Central memory CD4-positive, alpha-beta T cell (primary cell): ENCODE data around the gene TFPI.
"Not testable (repeated sequence)": the region's sequence is repeated elsewhere in the genome, so short reads cannot be mapped to it uniquely, and the experiment has no call there.

Source experiments
- DNase-seq: peaks from one replicate; pipeline ENCODE4 v3.0.0; 2022
- total RNA-seq, 3 experiments: gene quantifications; one replicate each; lab custom pipeline; 2026; lab: John Stamatoyannopoulos, UW

The TFPI gene
- 0 reads per million in 3 experiments for total RNA-seq

GRCh38 chr2:187554011-187554703 is at the start of gene TFPI:
Gene TFPI (minus strand): TSS chr2:187554435. CDS start chr2:187503768, 50,667 bp downstream.
- no peak for DNase-seq

DNA sequence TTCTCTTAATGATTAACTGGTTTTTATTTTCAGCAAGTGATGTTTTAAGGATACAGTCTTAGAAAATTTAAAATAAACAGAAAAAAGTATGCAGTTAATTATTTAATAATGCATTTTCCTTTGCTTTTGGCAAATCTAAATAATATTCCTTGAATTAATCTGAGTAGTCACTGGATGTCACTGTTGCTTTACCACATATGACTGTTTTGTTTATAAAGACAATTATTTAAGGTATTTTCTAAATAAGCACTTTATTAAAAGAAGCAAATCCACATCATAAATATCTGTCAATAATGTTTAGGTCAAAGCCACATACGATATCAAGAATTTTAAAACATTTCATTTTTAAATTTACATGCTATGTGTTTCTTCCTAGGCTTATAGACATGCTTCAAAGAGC is 40.6 kb upstream of the TFPI start:
- DNase-seq: no peak

DNA sequence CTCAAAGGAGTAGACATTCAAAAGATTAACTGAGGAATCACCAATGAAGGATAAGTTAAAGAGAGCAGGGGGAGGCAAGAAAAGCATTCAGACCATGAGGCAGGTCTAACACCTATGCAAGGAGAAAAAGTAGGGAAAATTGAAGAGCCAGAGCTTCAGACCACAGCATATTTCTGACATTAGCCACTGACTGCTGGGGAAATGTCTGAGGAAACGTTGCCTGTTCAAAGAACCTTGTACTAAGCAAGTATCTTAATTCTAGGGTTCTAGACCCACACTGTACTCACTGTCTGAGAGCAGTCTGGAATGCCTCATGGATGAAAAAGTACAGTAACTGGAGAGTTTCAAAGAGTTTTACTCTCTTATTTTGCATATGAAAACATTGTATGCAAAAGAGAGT is 39.5 kb upstream of the TFPI start:
- no peak for DNase-seq

DNA sequence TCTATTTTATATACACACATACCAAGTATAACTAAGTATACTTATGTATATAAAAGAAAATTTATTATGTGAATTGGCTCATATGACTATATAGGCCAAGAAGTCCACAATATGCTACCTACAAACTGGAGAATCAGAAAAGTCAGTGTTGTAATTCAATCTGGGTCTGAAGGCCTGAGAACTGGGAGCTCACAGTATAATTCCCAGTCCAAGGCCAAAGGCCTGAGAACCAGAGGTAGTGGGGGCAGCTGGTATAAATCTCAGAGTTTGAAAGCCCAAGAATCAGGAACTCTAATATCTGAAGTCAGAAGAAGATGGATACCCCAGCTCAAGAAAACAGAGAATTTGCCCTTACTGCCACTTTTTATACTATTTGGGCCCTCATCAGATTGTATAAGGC is 38.9 kb upstream of the TFPI start:
- DNase-seq: no peak

GRCh38 chr2:187590175-187590574 is 35.9 kb upstream of the TFPI start:
- DNase-seq: no peak

DNA sequence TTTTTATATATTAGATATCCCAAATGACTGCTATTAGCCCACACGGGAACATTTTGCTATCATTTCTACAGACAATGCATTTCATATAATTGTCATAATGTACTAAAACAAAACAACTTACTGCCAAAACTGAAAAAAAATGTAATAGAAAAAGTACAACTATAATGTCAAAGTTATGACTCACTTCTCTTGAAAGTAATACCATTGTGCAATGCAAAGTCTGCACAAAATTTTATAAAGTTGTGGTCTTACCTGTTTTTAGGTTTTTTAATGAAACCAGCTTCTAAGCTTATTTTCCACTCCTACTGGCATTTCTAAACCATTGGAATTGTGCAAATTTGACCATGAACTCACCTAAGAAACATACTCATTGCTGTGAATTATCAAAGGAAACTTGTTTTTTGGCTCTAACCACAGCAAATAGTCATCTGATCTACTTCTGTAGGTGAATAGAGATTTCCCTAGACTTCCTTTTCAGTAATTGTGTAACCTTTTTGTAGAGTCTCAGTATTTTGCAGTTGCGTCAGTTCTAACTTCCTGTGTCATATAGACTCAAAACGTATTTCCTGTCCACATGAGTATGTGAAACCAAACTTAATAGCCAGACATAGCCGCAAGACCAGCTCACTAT is 31.9 kb upstream of the TFPI start:
- DNase-seq: no peak

DNA sequence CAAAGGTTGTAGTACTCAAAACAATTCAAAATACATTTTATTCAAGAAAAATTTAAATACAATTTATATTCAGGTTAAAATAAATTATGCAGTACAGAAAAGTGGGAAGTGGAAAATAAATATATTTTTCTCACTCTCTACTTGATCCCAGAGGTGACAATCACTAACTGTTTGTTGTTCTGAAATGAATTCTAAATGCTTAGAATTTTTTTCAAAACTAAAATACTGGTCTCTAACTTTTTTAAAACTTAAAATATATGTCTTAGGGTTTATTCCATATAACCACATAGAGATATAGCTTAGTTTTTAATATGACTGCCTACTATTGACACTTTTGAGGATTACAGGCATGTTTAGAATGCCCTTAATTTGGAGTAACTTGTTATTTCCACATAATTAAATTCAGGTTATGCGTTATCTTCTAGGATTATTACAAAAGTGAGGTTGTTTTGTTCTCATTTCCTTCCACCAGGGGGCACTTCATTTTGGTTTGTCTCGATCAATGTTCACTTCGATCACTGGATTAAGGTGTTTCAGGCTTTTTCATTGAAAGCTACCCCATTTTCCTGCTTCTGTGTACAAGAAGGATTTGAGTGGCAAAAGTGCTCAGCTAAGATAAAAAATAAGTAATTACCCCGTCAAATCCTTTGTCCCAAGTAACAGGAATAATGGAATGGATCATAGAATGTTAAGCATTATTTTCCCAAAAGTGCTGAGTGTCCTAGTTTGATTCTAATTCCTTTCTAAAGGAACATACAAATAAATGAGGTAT is 27.1 kb upstream of the TFPI start:
- peak; percentile 1 for DNase-seq

GRCh38 chr2:187580462-187581124 is 26.4 kb upstream of the TFPI start:
- no peak for DNase-seq

DNA sequence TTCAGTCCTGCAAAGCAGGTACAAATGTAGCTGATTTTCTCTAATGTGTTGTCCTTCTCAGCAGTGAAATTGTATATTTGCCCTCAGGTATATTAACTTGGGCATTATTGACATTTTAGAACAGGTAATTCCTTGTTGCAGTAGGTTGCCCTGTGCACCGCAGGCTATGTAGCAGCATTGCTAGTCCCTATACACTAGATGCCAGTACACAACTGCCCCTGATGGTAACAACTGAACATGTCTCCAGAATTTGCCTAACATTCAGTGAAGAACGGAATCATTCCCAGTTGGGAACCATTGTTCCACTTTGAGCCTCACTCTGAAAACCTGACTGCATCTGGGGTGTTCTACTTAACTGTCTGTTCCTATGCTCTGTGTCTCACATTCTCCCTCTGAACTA is 23.1 kb upstream of the TFPI start:
- DNase-seq: no peak

DNA sequence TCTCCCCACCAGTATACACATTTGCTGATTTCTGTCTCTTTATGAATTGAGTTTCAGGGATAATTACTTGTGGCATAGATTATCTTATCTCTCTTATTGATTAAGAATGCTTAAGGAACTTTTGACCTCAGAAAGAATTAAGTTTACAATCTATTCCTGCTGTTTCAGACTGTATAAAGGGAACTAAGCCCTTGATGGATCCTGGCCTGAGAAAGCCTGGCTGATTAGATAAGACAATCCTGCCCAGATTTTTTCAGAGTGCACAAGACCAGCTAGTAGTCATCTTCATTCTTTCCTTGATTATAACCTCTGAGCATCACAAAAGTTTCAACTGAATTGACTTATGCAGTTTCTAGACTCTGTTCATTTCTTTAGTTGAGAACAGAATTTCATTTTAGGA is 22.7 kb upstream of the TFPI start:
- DNase-seq: no peak

- no peak for DNase-seq
Measured at GRCh38 chr2:187575751-187576067, 21.5 kb upstream of the TFPI start.

DNA sequence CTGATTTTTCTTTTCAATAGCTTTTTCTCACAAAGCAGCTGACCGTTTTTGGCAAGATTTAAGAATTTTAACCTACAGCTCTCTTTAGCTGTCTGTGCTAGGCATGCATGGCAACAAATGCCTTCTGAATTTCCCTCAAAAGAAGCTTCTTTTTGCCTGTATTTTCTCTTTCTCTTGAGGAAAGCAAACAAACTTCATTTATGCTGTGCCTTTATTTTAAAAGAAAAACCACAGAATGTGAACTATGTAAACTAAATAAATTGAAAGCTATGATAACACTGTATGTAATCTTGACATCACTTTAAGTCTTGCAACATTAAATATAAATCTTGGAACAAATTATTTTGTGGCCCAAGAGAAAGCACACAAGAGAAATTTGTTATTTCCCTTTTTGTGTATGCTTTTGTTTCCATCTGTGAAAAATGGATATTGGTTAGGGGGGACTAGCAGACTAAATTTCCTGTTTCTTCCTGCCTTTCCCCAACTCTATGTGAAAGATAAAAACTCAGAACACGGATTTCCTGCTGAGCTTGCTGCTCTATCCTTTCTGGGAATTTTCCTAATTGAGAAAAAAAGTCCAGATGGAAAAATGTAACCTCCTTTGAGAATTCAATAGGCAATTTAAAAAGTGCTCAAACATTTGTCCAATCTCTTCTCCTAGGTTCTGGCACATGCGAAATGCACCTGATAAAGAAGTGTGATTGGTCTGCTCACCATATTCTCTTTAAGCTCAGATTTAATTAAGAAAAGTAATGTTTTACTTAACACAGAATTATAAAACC is 20.9 kb upstream of the TFPI start:
- no peak for DNase-seq

DNA sequence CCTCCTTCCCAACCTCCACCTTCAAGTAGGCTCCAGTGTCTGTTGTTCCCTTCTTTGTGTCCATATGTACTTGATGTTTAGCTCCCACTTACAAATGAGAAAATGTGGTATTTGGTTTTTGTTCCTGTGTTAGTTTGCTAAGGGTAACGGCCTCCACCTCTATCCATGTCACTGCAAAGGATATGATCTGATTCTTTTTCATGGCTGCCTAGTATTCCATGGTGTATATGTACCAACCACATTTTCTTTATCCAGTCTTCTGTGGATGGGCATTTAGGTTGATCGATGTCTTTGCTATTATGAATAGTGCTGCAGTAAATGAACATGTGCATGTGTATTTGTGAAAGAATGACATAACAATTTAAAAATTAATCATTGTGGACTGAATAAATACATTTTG is 19.5 kb upstream of the TFPI start:
- DNase-seq: no peak

GRCh38 chr2:187571996-187572395 is 17.8 kb upstream of the TFPI start:
- DNase-seq: not testable (repeated sequence)

GRCh38 chr2:187569571-187569970 is 15.3 kb upstream of the TFPI start:
- no peak for DNase-seq

DNA sequence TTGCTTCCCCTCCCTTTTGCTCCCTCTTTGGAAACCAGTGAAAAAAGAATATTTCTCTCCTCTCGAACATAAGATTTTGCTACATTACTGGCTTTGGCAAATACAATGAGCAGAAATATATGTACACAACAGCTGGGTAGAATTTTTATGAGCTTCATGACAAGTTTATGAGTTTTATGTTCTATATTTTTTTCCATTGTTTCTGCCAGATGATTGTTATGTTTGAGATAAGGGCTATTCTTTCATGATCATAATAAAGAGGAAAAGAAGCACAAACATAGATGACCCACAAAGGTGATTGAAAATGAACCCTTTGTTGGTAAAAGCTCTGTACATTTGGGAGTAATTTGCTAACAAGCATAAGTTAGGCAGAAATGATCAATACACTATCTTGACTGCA is 14.8 kb upstream of the TFPI start:
- no peak for DNase-seq

GRCh38 chr2:187567126-187567525 is 12.9 kb upstream of the TFPI start:
- DNase-seq: no peak

DNA sequence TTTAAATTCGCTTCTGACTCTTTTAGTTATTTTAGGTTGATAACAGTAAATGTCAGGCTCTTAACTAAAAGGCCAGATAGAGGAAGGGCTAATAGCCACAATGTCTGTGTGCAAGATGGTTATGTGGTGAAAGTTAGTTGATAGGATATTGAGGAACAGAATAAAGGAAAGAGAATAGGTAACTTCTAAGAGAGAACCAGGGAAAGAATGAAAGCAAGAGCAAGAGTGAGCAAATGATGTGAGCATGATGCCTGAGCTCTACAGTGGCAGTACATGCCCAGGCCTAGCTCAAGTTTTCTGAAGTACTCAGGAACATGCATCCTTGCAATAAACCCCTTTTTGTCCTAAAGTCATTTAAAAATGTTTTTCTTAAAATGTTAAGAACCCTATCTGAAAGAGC is 12.5 kb upstream of the TFPI start:
- DNase-seq: no peak

DNA sequence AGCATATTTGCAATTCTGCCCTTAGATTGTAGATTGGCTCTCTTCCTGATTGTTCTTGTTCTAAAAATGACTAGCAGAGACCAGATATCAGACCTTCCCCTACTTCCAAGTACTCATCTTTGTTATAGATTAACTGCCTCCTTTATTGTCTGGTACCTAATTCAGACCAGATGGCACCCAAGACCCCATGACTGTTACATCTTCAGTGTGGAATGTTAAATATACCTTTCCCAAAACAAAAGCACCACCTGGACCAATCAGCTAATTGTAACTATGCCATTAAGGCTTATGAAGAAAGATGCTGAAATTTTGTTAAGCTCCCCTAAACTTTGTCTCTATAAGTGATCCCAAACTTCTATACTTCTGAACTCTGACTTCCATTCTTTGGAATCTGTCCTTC is 12.0 kb upstream of the TFPI start:
- no peak for DNase-seq

DNA sequence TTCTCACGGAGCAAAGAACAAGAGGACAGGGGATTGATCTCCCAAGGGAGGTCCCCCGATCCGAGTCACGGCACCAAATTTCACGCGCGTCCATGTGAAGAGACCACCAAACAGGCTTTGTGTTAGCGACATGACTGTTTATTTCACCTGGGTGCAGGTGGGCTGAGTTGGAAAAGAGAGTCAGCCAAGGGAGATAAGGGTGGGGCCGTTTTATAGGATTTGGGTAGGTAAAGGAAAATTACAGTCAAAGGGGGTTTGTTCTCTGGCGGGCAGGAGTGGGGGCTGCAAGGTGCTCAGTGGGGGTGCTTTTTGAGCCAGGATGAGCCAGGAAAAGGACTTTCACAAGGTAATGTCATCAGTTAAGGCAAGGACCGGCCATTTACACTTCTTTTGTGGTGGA is 11.4 kb upstream of the TFPI start:
- not testable (repeated sequence) for DNase-seq

GRCh38 chr2:187556493-187556892 is 2.3 kb upstream of the TFPI start:
- DNase-seq: not testable (repeated sequence)

- no peak for DNase-seq
Measured at GRCh38 chr2:187554704-187555082, 458 bp upstream of the TFPI start.
